HG03175 (cell line): ENCODE results near the gene OTOGL.
A peak's percentile ranks its signal among the peaks of the same experiment; 100 is the strongest.

ENCODE experiments used
- ATAC-seq: cut with Tn5 transposase; IDR thresholded peaks from one replicate; pipeline ENCODE4 v1.9.1; 2021; ENCODE audit warnings: mild to moderate bottlenecking, moderate library complexity; ENCODE audit not compliant: unreplicated experiment

OTOGL gene

GRCh38 chr12:80356097-80356496 lies 256.8 kb downstream of the OTOGL start:
- ATAC-seq, result no peak

DNA sequence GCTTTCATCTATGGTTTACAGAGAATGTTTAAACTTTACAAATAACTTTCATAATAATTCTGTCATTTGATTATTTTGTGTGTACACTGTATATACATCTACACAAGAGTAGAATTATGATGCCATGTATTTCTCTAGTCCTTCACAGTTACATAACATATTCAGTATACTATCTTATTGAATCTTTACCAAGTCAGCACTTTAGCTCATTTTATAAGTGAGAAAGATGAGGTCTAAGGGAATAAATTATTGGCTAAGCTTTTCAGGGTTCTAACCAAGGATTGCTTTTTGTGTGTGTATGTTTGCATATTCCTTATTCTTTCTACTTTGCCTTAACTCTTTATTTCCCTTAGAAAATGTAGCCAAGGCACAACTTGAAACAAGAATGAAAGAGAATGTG lies 260.4 kb downstream of the OTOGL start:
- ATAC-seq, result no peak

DNA sequence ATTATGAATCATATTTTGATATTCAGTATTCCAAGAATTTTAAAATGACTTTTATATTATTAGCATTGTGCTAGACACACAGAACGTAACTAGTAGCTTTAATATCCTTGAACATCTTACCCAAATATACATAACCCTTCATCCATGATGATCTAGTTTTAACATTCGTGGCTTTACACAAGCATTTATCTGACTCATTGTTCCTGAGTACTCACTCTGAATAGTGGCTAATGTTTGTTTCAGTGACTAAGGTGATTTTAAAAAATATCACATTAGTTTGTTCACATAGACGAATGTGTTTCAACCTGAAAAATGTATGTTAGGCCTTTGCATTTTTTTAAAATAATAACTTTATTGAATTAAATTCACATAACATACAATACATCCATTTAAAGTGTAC lies 264.7 kb downstream of the OTOGL start:
- ATAC-seq, result no peak

DNA sequence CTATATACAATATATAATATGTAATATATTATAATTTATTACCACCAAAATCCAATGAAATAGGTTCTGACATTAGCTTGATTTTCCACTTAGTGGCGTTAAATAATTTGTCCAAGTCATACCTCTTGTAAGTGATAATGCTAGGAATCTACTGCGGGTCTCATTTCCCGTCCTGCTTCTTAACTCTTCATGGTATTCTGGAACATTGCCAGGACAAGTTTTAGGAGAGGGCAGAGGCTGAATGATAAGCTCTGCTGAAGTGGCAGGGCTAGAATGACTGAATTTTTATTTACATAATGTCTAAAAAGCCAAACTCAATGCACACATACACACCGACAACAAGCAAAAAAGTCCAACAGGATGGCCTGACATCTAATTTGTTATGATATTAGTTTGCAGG lies 274.3 kb downstream of the OTOGL start:
- no peak for ATAC-seq

DNA sequence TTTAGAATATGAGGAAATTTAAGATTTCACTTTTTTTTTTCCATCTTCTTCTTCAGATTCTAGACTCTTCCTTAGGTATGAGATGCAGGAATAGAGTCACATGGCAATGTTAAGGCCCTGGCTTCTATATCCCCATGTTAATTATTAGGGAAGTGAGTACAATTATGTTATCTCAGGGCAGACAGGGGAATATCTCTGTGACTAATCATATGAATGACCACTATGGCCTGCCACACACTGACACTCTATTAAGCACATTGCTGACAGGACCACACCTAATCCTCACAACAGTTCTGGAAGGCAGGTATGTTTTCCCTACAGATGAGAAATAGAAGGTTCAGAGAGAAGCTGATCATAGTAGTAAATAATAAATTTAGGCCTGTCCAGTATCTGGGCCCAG lies 275.3 kb downstream of the OTOGL start:
- no peak for ATAC-seq

DNA sequence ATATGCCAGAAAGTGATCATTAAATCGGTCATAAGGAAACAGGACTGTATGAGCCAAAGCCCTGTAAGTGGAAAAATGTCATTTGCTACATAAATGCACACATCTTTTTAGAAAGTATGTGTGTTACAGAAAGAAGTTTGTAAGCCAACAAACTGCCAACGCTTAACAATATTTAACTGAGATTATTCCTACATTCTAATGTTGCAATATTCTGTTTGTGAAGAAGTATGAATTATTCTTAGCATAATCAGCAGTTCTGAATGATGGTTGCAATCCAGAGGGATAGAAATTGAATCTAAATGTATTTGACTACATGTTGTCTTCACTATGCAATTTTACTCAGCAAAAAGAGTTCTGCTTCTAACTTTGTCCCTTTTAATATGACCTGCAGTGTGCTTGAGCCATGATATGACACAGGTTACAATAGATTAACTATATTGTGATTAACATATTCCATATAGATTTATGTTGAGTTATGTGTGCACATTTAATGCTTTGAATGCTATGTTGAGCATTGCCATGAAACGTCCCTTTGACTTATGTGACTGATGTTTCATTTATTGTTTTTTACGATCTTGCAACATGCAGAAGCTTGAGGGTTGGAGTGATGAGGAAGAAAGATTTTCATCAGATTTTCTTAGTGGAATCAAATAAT lies 277.9 kb downstream of the OTOGL start:
- ATAC-seq, result no peak

DNA sequence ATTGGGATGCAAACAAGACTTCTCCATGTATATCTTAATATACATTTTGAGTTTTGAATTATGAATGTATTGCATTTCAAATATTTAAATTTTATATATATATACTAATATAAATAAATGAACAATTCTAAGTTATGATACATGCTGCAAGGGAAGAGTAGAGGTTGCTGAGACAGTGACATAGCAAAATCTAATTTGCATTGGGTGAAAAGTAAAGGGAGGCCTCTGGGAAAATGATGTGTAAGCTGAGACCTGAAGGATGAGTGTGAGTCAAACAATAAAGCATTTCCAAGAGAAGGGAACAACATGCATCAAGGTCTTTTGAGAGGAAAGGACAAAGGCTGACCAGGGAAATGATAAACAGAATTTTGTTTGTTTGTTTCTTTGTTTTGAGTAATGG lies 281.8 kb downstream of the OTOGL start:
- no peak for ATAC-seq

DNA sequence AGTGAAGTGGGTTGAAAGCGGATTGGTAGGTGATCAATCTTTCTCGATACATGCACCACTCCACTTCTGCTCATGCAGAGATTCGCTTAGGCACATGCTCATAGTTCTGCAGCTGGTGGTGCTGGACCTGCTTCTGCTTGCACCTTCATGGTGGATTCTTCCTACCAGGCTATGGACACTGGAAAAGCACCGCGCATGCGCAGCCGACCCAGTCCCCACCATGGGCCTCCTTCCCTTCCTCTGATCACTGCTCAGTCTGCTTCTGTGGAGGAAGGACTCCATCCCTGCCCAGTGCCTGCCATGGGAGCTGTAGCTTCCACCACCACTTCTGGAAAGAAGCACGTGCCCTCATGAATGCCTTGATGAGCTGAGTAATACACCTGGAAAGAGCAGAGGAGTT lies 282.9 kb downstream of the OTOGL start:
- no peak for ATAC-seq

- no peak for ATAC-seq
These were observed 301.2 kb downstream of the OTOGL start for GRCh38 chr12:80400571-80400991.

DNA sequence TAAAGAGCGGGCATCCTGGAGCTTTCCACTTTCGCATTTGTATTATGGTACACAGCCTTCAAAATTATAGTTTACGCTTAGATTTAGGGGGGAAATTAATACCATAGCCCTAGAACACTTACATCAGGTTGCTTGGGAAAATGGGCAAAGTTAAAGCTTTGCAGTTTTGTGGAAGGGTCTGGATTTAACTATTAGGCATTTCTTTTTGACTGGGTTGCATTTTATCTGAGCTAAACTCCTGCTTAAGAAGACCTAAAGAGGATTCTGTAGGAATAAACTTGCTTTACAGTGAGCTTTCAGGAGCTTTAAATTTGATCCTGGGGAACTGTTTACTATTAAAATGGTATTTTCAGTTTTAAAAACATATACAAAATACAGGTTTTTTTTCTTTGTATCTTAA lies 301.9 kb downstream of the OTOGL start:
- no peak for ATAC-seq

DNA sequence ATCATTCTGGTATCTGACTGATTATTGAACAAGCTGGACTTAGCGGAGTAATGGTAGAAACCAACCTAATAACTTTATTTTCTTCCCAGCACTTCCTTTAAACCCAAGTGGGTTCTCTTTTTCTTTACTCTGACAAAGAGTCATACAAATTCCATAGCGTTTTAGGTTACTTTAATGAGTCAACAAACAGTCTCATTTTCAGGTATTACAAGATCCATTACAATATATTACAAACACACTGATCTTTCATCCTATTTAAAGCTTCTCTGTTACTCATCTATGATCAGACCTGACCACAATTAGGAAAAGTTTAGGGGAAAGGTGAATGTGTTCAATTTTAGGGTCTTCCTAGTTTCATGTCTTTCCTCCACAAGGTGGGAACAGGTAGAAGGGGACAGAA lies 305.3 kb downstream of the OTOGL start:
- no peak for ATAC-seq

DNA sequence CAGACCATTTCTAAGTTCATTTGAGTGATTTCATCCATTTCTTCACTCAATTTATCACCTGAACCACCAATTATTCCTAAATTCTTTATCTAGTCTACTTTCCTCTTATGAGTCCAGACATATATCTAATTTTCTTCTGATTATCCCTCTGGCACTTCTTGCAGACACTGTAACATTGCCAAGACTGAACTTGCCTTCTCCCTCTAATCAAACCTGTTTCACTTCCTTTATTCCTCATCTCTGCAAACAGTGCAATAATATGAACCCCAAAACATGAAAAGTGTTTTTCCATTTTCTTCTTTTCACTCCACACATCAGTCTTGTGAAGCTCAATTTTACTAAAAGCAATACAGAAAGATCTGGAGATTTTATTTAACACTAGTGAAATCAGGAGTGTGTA lies 306.9 kb downstream of the OTOGL start:
- no peak for ATAC-seq

DNA sequence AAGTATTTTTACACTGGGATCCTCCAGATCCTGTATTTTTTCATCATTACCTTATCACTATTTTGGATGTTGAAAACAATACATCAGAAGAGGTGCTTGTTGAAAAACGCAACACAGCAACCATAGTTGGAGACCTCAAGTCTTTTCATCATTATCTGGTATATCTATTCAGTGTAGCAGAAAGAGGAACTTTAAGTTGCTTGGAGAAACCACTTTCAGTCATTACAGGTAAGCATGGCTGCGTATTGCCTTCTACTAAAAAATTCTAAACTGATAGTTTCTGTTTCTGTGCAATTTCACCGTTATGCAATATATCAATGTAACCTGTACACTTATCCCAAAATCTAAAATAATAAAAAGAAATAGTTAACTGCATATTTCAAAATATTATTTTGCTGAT lies 312.4 kb downstream of the OTOGL start:
- ATAC-seq, result no peak

DNA sequence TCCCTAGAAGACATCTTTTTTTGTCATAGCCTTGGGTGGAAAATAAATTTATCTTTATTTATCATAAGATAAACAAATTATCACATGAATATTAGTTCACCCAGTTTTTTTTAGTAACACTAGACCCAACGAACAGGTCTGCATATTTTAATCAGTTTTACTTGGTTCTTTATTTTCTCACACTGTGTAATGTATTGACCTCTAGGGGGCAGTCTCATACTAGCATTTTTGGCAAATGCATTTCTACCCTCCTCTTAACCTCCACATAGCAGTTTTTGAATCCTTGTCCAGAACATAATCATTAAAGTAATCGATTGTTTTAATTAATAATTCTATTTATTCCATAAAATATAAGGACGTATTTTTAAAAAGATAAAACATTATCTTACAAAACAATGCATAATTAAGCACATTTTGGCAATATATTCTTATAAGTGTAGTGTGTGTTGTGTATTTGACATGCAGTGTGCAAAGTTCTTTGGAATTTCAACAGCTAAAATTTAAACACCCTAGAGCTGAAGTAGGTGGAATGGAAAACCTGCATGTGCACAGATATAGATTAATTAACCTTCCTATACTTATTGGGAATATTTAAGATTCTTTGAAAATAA lies 313.1 kb downstream of the OTOGL start:
- peak; percentile 75 for ATAC-seq

DNA sequence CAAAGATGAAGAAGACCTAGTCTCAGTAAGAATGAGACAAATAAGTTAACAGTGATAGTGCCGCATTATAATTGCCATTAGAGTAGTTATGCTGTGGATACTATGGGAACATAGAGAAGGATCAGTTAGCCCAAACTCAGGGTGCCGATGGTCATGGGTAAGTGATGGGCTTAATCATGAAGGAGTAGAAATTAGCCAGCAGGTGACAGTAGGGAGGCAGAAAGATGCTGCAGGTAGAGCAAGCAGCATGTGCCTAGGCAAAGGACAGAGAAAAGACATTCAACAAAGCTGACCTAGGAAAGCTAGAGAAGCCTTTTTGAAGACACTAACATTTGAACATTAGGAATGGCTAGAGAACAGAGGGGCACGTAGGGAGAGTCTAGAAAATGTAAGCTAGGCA lies 314.1 kb downstream of the OTOGL start:
- ATAC-seq, result no peak

- no peak for ATAC-seq
These were observed 316.1 kb downstream of the OTOGL start for GRCh38 chr12:80415466-80415865.

- no peak for ATAC-seq
These were observed 320.3 kb downstream of the OTOGL start for GRCh38 chr12:80419644-80420043.

- ATAC-seq, result no peak
These were observed 320.7 kb downstream of the OTOGL start for GRCh38 chr12:80420075-80420474.

DNA sequence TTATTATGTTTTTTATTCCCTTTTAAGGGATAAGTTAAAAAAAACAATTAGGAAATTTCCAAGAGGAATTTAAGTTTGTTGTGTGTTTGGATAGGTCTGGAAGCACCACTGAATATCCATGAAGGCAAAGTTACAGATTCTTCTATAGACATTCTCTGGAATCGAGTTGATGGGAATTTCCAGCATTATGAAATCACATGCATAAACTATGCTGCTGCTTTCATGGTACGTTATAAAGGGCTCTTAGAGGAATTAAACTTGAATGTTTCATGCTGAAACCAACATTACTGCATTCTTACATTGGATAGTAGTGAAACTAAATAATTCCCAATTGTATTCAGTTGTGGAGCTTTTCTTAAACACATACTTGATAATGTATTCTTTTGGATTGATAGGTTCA lies 323.2 kb downstream of the OTOGL start:
- no peak for ATAC-seq
